IPS-18a (cell line): ENCODE results near the gene KLHL10.
"Not testable (repeated sequence)": the region's sequence is repeated elsewhere in the genome, so short reads cannot be mapped to it uniquely, and the experiment has no call there.

Source experiments
- H3K27ac ChIP-seq: one replicate; pipeline ENCODE4 v1.5.1; 2013; ENCODE audit warnings: low read length
- H3K27me3 ChIP-seq: one replicate; pipeline ENCODE4 v1.6.1; 2013; ENCODE audit warnings: mild to moderate bottlenecking, low read length; ENCODE audit not compliant: control insufficient read depth, insufficient read depth
- H3K36me3 ChIP-seq: one replicate; pipeline ENCODE4 v1.6.1; 2013; ENCODE audit warnings: low read depth, low read length; ENCODE audit not compliant: control insufficient read depth
- H3K4me1 ChIP-seq: one replicate; pipeline ENCODE4 v1.6.1; 2013; ENCODE audit warnings: low read depth, low read length; ENCODE audit not compliant: control insufficient read depth
- H3K4me3 ChIP-seq: one replicate; pipeline ENCODE4 v1.5.1; 2013; ENCODE audit warnings: low read length
- H3K9ac ChIP-seq: one replicate; pipeline ENCODE4 v1.6.1; 2013; ENCODE audit warnings: mild to moderate bottlenecking, low read length, moderate library complexity
- H3K9me3 ChIP-seq: one replicate; pipeline ENCODE4 v1.6.1; 2013; ENCODE audit warnings: low read depth, low read length; ENCODE audit not compliant: control insufficient read depth

Gene KLHL10

DNA sequence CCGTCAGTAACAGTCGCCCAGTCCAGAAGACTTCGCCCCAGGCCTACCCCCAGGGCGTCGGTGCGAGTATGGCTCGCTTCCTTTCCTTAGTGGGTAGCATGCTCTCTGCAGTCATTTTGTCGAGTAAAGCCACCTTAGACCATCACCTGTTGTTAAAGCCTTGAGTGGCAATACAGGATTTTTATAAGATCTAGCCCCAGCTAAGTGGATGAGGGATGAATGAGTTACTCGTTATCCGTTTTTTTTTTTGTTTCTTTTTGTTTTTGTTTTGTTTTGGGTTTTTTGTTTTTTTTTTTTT is 27.9 kb downstream of the KLHL10 start:
- Histone ChIP-seq H3K27me3 (no peaks in the 10 kb centered on the region), H3K9ac (no peak overlapping the region), H3K9me3 (no peaks in the 10 kb centered on the region), H3K36me3 (peaks cover 35% of the 10 kb centered on the region), H3K27ac (no peak overlapping the region), H3K4me1 (peaks cover 16% of the 10 kb centered on the region), H3K4me3 (peak overlapping the region; percentile 32)

GRCh38 chr17:41868568-41868967 is 30.9 kb downstream of the KLHL10 start:
- Histone ChIP-seq H3K9me3 (no peaks in the 10 kb centered on the region), H3K27ac (no peak overlapping the region), H3K36me3 (peaks cover 62% of the 10 kb centered on the region), H3K27me3 (no peaks in the 10 kb centered on the region), H3K4me1 (peaks cover 4% of the 10 kb centered on the region), H3K9ac (no peak overlapping the region), H3K4me3 (no peak overlapping the region)

GRCh38 chr17:41869426-41869825 is 31.8 kb downstream of the KLHL10 start:
- Histone ChIP-seq H3K27me3 (no peaks in the 10 kb centered on the region), H3K36me3 (peaks cover 69% of the 10 kb centered on the region), H3K9me3 (no peaks in the 10 kb centered on the region), H3K4me1 (no peaks in the 10 kb centered on the region), H3K27ac (no peak overlapping the region), H3K4me3 (no peak overlapping the region), H3K9ac (no peak overlapping the region)

GRCh38 chr17:41870097-41870496 is 32.5 kb downstream of the KLHL10 start:
- Histone ChIP-seq H3K27me3 (no peaks in the 10 kb centered on the region), H3K9me3 (no peaks in the 10 kb centered on the region), H3K36me3 (peaks cover 75% of the 10 kb centered on the region), H3K4me1 (no peaks in the 10 kb centered on the region), H3K4me3 (no peak overlapping the region), H3K27ac (no peak overlapping the region), H3K9ac (no peak overlapping the region)

- Histone ChIP-seq H3K4me1 (no peaks in the 10 kb centered on the region), H3K4me3 (no peak overlapping the region), H3K27me3 (no peaks in the 10 kb centered on the region), H3K9me3 (no peaks in the 10 kb centered on the region), H3K36me3 (peaks cover 76% of the 10 kb centered on the region), H3K9ac (no peak overlapping the region), H3K27ac (no peak overlapping the region)
Measured at GRCh38 chr17:41870627-41871026, 33.0 kb downstream of the KLHL10 start.

- Histone ChIP-seq H3K9ac (no peak overlapping the region), H3K36me3 (peaks cover 73% of the 10 kb centered on the region), H3K27ac (no peak overlapping the region), H3K4me3 (no peak overlapping the region), H3K9me3 (no peaks in the 10 kb centered on the region), H3K4me1 (no peaks in the 10 kb centered on the region), H3K27me3 (no peaks in the 10 kb centered on the region)
Measured at GRCh38 chr17:41871789-41872188, 34.2 kb downstream of the KLHL10 start.

- no peak overlapping the region for H3K4me3 ChIP-seq
- H3K9ac ChIP-seq = no peak overlapping the region
- no peak overlapping the region for H3K27ac ChIP-seq
- peaks cover 74% of the 10 kb centered on the region for H3K36me3 ChIP-seq
- no peaks in the 10 kb centered on the region for H3K4me1 ChIP-seq
- no peaks in the 10 kb centered on the region for H3K27me3 ChIP-seq
- no peaks in the 10 kb centered on the region for H3K9me3 ChIP-seq
Measured at GRCh38 chr17:41873559-41874292, 36.1 kb downstream of the KLHL10 start.

- H3K9ac ChIP-seq, H3K4me3 ChIP-seq, H3K4me1 ChIP-seq, H3K9me3 ChIP-seq, H3K27ac ChIP-seq, H3K27me3 ChIP-seq: not testable (repeated sequence)
- peaks cover 74% of the 10 kb centered on the region for H3K36me3 ChIP-seq
Measured at GRCh38 chr17:41874293-41874670, 36.7 kb downstream of the KLHL10 start.

DNA sequence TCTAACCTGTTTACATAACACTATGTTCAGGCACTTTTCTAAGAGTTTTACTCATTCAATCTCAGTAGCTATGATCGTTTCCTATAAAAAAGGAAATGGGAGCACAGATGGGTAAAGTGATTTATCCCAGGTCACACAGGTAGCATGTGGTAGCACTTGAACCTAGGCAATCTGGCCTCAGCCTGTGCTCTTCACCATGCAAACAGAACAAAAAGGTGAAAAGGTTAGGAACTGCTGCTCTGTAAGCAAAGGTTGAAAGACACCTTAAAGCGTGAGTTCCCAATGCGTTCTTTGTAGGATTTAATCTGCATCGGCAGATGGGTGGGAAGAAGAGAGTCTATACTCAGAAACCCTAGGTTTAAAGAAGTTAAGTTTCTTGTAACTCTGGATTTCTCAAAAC is 42.5 kb downstream of the KLHL10 start:
- H3K4me1 ChIP-seq = no peaks in the 10 kb centered on the region
- H3K27me3 ChIP-seq = no peaks in the 10 kb centered on the region
- H3K36me3 ChIP-seq = peaks cover 75% of the 10 kb centered on the region
- no peak overlapping the region for H3K27ac ChIP-seq
- H3K9ac ChIP-seq = no peak overlapping the region
- no peak overlapping the region for H3K4me3 ChIP-seq
- no peaks in the 10 kb centered on the region for H3K9me3 ChIP-seq

GRCh38 chr17:41882756-41883155 is 45.1 kb downstream of the KLHL10 start:
- no peaks in the 10 kb centered on the region for H3K27me3 ChIP-seq
- H3K9ac ChIP-seq = no peak overlapping the region
- H3K4me1 ChIP-seq = no peaks in the 10 kb centered on the region
- peaks cover 95% of the 10 kb centered on the region for H3K36me3 ChIP-seq
- no peak overlapping the region for H3K4me3 ChIP-seq
- no peak overlapping the region for H3K27ac ChIP-seq
- no peaks in the 10 kb centered on the region for H3K9me3 ChIP-seq

GRCh38 chr17:41885733-41886132 is 48.1 kb downstream of the KLHL10 start:
- no peaks in the 10 kb centered on the region for H3K4me1 ChIP-seq
- peaks cover 88% of the 10 kb centered on the region for H3K36me3 ChIP-seq
- no peaks in the 10 kb centered on the region for H3K27me3 ChIP-seq
- H3K9ac ChIP-seq = no peak overlapping the region
- no peak overlapping the region for H3K4me3 ChIP-seq
- no peaks in the 10 kb centered on the region for H3K9me3 ChIP-seq
- no peak overlapping the region for H3K27ac ChIP-seq

GRCh38 chr17:41888332-41888965 is 50.8 kb downstream of the KLHL10 start:
- no peaks in the 10 kb centered on the region for H3K27me3 ChIP-seq
- H3K9ac ChIP-seq = no peak overlapping the region
- H3K27ac ChIP-seq = no peak overlapping the region
- no peaks in the 10 kb centered on the region for H3K9me3 ChIP-seq
- H3K4me1 ChIP-seq = no peaks in the 10 kb centered on the region
- H3K36me3 ChIP-seq = peaks cover 92% of the 10 kb centered on the region
- no peak overlapping the region for H3K4me3 ChIP-seq
